ENCODE results near the gene AOPEP. TPM values are rescaled to one million over a fixed set of nuclear protein-coding genes. Genes with fewer than 3 reads are reported as not detected.
"Not testable (repeated sequence)": the region's sequence is repeated elsewhere in the genome, so short reads cannot be mapped to it uniquely, and the experiment has no call there.

AOPEP gene
- total RNA-seq, 2 experiments from 2014 or later = 10.7 to 12.2 TPM

- Mint-ChIP-seq H3K9me3 (no peaks in the 10 kb centered on the region), H3K4me3 (no peak overlapping the region), H3K27ac (no peak overlapping the region), H3K27me3 (no peaks in the 10 kb centered on the region), H3K36me3 (peaks cover 7% of the 10 kb centered on the region), H3K4me1 (ENCODE audit: low read depth) (peaks cover 7% of the 10 kb centered on the region)
- POLR2A ChIA-PET = no interaction called here
- intact Hi-C loops (cut with micrococcal nuclease) = no loop called here
- DNase-seq = no peak
- CTCF ChIA-PET = interaction anchor here (1.5 kb wide), 1 partner anchor 115 kb away, joined by 3 read pairs; no protein-coding TSS in a partner anchor
Measured at GRCh38 chr9:95012902-95013301, 286.4 kb downstream of the AOPEP start.

- CTCF ChIA-PET = no interaction called here
- Mint-ChIP-seq H3K9me3 (no peaks in the 10 kb centered on the region), H3K4me3 (no peak overlapping the region), H3K36me3 (peaks cover 9% of the 10 kb centered on the region), H3K27me3 (no peaks in the 10 kb centered on the region), H3K27ac (no peak overlapping the region), H3K4me1 (ENCODE audit: low read depth) (no peaks in the 10 kb centered on the region)
- DNase-seq = no peak
- POLR2A ChIA-PET = no interaction called here
- intact Hi-C loops (cut with micrococcal nuclease) = no loop called here
Measured at GRCh38 chr9:95014917-95015316, 288.4 kb downstream of the AOPEP start.

- Mint-ChIP-seq H3K9me3 (no peaks in the 10 kb centered on the region), H3K4me1 (ENCODE audit: low read depth) (no peaks in the 10 kb centered on the region), H3K36me3 (peaks cover 13% of the 10 kb centered on the region), H3K27ac (no peak overlapping the region), H3K27me3 (no peaks in the 10 kb centered on the region), H3K4me3 (no peak overlapping the region)
- CTCF ChIA-PET = no interaction called here
- DNase-seq = no peak
- intact Hi-C loops (cut with micrococcal nuclease) = no loop called here
- POLR2A ChIA-PET = no interaction called here
Measured at GRCh38 chr9:95015569-95015968, 289.1 kb downstream of the AOPEP start.

- no peak overlapping the region for H3K27ac Mint-ChIP-seq
- H3K27me3 Mint-ChIP-seq = no peaks in the 10 kb centered on the region
- no peaks in the 10 kb centered on the region for H3K4me1 Mint-ChIP-seq (ENCODE audit: low read depth)
- no peaks in the 10 kb centered on the region for H3K9me3 Mint-ChIP-seq
- no peak overlapping the region for H3K4me3 Mint-ChIP-seq
- H3K36me3 Mint-ChIP-seq = peaks cover 13% of the 10 kb centered on the region
- DNase-seq = no peak
- ChIA-PET CTCF (no interaction called here), POLR2A (interaction anchor here (0.6 kb wide), 1 partner anchor 17 kb away, joined by 4 read pairs; no protein-coding TSS in a partner anchor)
- intact Hi-C loops (cut with micrococcal nuclease) = no loop called here
Measured at GRCh38 chr9:95017062-95017461, 290.6 kb downstream of the AOPEP start.

GRCh38 chr9:95017661-95018060 is 291.2 kb downstream of the AOPEP start:
- H3K27me3 Mint-ChIP-seq = no peaks in the 10 kb centered on the region
- H3K4me3 Mint-ChIP-seq = no peak overlapping the region
- H3K27ac Mint-ChIP-seq = no peak overlapping the region
- no peaks in the 10 kb centered on the region for H3K4me1 Mint-ChIP-seq (ENCODE audit: low read depth)
- ChIA-PET CTCF (no interaction called here), POLR2A (no interaction called here)
- intact Hi-C loops (cut with micrococcal nuclease) = no loop called here
- DNase-seq = no peak
- H3K36me3 Mint-ChIP-seq = peaks cover 13% of the 10 kb centered on the region
- H3K9me3 Mint-ChIP-seq = no peaks in the 10 kb centered on the region

GRCh38 chr9:95018099-95018936 is 291.8 kb downstream of the AOPEP start:
- POLR2A ChIA-PET = no interaction called here
- intact Hi-C loops (cut with micrococcal nuclease) = no loop called here
- no peak overlapping the region for H3K4me3 Mint-ChIP-seq
- no peaks in the 10 kb centered on the region for H3K4me1 Mint-ChIP-seq (ENCODE audit: low read depth)
- DNase-seq = no peak
- H3K27me3 Mint-ChIP-seq = no peaks in the 10 kb centered on the region
- CTCF ChIA-PET = no interaction called here
- no peaks in the 10 kb centered on the region for H3K9me3 Mint-ChIP-seq
- H3K27ac Mint-ChIP-seq = no peak overlapping the region
- peaks cover 13% of the 10 kb centered on the region for H3K36me3 Mint-ChIP-seq

GRCh38 chr9:95020644-95021043 is 294.1 kb downstream of the AOPEP start:
- POLR2A ChIA-PET; intact Hi-C loops (cut with micrococcal nuclease); H3K4me1 Mint-ChIP-seq (ENCODE audit: low read depth); DNase-seq; H3K9me3 Mint-ChIP-seq; H3K27me3 Mint-ChIP-seq; CTCF ChIA-PET; H3K27ac Mint-ChIP-seq; H3K4me3 Mint-ChIP-seq: not testable (repeated sequence)
- H3K36me3 Mint-ChIP-seq = peaks cover 11% of the 10 kb centered on the region

GRCh38 chr9:95021166-95021886 is 294.8 kb downstream of the AOPEP start:
- DNase-seq = no peak
- POLR2A ChIA-PET = no interaction called here
- peaks cover 11% of the 10 kb centered on the region for H3K36me3 Mint-ChIP-seq
- H3K4me1 Mint-ChIP-seq (ENCODE audit: low read depth) = no peaks in the 10 kb centered on the region
- H3K27me3 Mint-ChIP-seq = no peaks in the 10 kb centered on the region
- no peaks in the 10 kb centered on the region for H3K9me3 Mint-ChIP-seq
- H3K27ac Mint-ChIP-seq = no peak overlapping the region
- CTCF ChIA-PET = no interaction called here
- no peak overlapping the region for H3K4me3 Mint-ChIP-seq
- intact Hi-C loops (cut with micrococcal nuclease) = no loop called here

- Mint-ChIP-seq H3K27ac (no peak overlapping the region), H3K4me3 (no peak overlapping the region), H3K36me3 (peaks cover 8% of the 10 kb centered on the region), H3K9me3 (no peaks in the 10 kb centered on the region), H3K27me3 (no peaks in the 10 kb centered on the region), H3K4me1 (ENCODE audit: low read depth) (no peaks in the 10 kb centered on the region)
- CTCF ChIA-PET = no interaction called here
- intact Hi-C loops (cut with micrococcal nuclease) = no loop called here
- POLR2A ChIA-PET = no interaction called here
- DNase-seq = no peak
Measured at GRCh38 chr9:95022657-95023056, 296.2 kb downstream of the AOPEP start.

- H3K4me1 Mint-ChIP-seq (ENCODE audit: low read depth) = no peaks in the 10 kb centered on the region
- ChIA-PET POLR2A (no interaction called here), CTCF (no interaction called here)
- H3K27ac Mint-ChIP-seq = no peak overlapping the region
- no peak overlapping the region for H3K4me3 Mint-ChIP-seq
- no peaks in the 10 kb centered on the region for H3K9me3 Mint-ChIP-seq
- intact Hi-C loops (cut with micrococcal nuclease) = no loop called here
- no peaks in the 10 kb centered on the region for H3K27me3 Mint-ChIP-seq
- no peak for DNase-seq
- peaks cover 8% of the 10 kb centered on the region for H3K36me3 Mint-ChIP-seq
Measured at GRCh38 chr9:95023217-95024003, 296.9 kb downstream of the AOPEP start.

- POLR2A ChIA-PET = no interaction called here
Measured at GRCh38 chr9:95024097-95024671, 297.7 kb downstream of the AOPEP start.

More at GRCh38 chr9:95024097-95024671, 297.7 kb downstream of the AOPEP start:
- no peak for DNase-seq
- intact Hi-C loops (cut with micrococcal nuclease) = no loop called here
- no peak overlapping the region for H3K27ac Mint-ChIP-seq
- no peaks in the 10 kb centered on the region for H3K27me3 Mint-ChIP-seq
- H3K9me3 Mint-ChIP-seq = no peaks in the 10 kb centered on the region
- peaks cover 8% of the 10 kb centered on the region for H3K36me3 Mint-ChIP-seq
- CTCF ChIA-PET = no interaction called here
- H3K4me1 Mint-ChIP-seq (ENCODE audit: low read depth) = no peaks in the 10 kb centered on the region
- H3K4me3 Mint-ChIP-seq = no peak overlapping the region

All from activated CD4-positive, alpha-beta memory T cell treated with anti-CD3 and anti-CD28 coated beads for 36 hours (primary cell).